PC-3 (cell line): ENCODE data around the gene PRXL2A. TPM values are rescaled to one million over a fixed set of nuclear protein-coding genes. Genes with fewer than 3 reads are reported as not detected.

Source experiments
- ATAC-seq: fragments of 200-7000 bp; cut with Tn5 transposase; 2 replicates; pipeline ENCODE4 v1.9.1; 2020; ENCODE audit warnings: mild to moderate bottlenecking, moderate library complexity
- BruUV-seq: library from RNA; stranded (reverse); fragments of 400-500 nt; replicated peaks from 2 replicates; lab custom pipeline; 2021; lab: Mats Ljungman, UMichigan
- CTCF ChIA-PET: fragments of 300-600 bp; sonication (Branson Sonifier 250); formaldehyde crosslinking; loops from one replicate; lab custom pipeline; 2022; ENCODE audit warnings: antibody characterized with exemption; lab: Charles Lee
- POLR2A ChIA-PET: fragments of 300-600 bp; sonication (Branson Sonifier 250); formaldehyde crosslinking; loops from one replicate; lab custom pipeline; 2022; ENCODE audit warnings: antibody characterized with exemption; ENCODE audit not compliant: unreplicated experiment; lab: Charles Lee
- DNase-seq: peaks from one replicate; pipeline ENCODE4 v3.0.0-alpha.2; 2015
- H2AFZ ChIP-seq: fragments of 300-600 bp; sonication (generic); 2 replicates; pipeline ENCODE4 v1.6.0; 2016; ENCODE audit warnings: antibody characterized with exemption, low read length
- H3F3A ChIP-seq: fragments of 300-600 bp; sonication (generic); one replicate; pipeline ENCODE4 v1.6.0; 2017; ENCODE audit warnings: antibody characterized with exemption, low read length, control low read depth, mild to moderate bottlenecking; ENCODE audit not compliant: unreplicated experiment
- H3K27ac ChIP-seq: fragments of 300-600 bp; sonication (generic); 2 replicates; pipeline ENCODE4 v1.5.1; 2016; ENCODE audit warnings: mild to moderate bottlenecking, low read length
- H3K27me3 ChIP-seq: fragments of 300-600 bp; sonication (generic); 2 replicates; pipeline ENCODE4 v1.6.1; 2016; ENCODE audit warnings: low read length, mixed read lengths
- H3K36me3 ChIP-seq: fragments of 300-600 bp; sonication (generic); 2 replicates; pipeline ENCODE4 v1.6.1; 2016; ENCODE audit warnings: low read depth, mixed run types, low read length, mixed read lengths
- H3K4me1 ChIP-seq: fragments of 300-600 bp; sonication (generic); 2 replicates; pipeline ENCODE4 v1.5.1; 2016; ENCODE audit warnings: low read length; ENCODE audit not compliant: insufficient read depth
- H3K4me2 ChIP-seq: fragments of 300-600 bp; sonication (generic); 2 replicates; pipeline ENCODE4 v1.6.0; 2016; ENCODE audit warnings: low read length
- H3K4me3 ChIP-seq: fragments of 300-600 bp; sonication (generic); 2 replicates; pipeline ENCODE4 v1.5.1; 2016; ENCODE audit warnings: mild to moderate bottlenecking, low read length, mixed read lengths
- H3K79me2 ChIP-seq: fragments of 300-600 bp; sonication (generic); 2 replicates; pipeline ENCODE4 v1.6.1; 2017; ENCODE audit warnings: low read length, mixed read lengths
- H3K9ac ChIP-seq: fragments of 300-600 bp; sonication (generic); 2 replicates; pipeline ENCODE4 v1.6.0; 2016; ENCODE audit warnings: mild to moderate bottlenecking, low read length
- H3K9me2 ChIP-seq: fragments of 300-600 bp; sonication (generic); replicated peaks from 2 replicates; pipeline ENCODE4 v1.6.1; 2016; ENCODE audit warnings: mixed run types, low read length, mixed read lengths
- H3K9me3 ChIP-seq: fragments of 300-600 bp; sonication (generic); 2 replicates; pipeline ENCODE4 v1.6.1; 2016; ENCODE audit warnings: low read length, mixed read lengths
- H4K20me1 ChIP-seq: fragments of 300-600 bp; sonication (generic); 2 replicates; pipeline ENCODE4 v1.6.1; 2016; ENCODE audit warnings: low read length, mixed read lengths
- EZH2 ChIP-seq: fragments of 300-600 bp; sonication (generic); IDR thresholded peaks from one replicate; pipeline ENCODE4 v1.6.1; 2017; ENCODE audit warnings: antibody characterized with exemption, mild to moderate bottlenecking, low read length; ENCODE audit not compliant: unreplicated experiment
- EZH2phosphoT487 ChIP-seq: fragments of 300-600 bp; sonication (generic); IDR thresholded peaks from 2 replicates; pipeline ENCODE4 v1.6.1; 2018; ENCODE audit warnings: mild to moderate bottlenecking, antibody characterized with exemption, low read length, borderline replicate concordance
- intact Hi-C: fragments of 100-400 bp; cut with micrococcal nuclease; formaldehyde crosslinking; loops from 2 replicates; pipeline ENCODE4 v1.9.0; 2023
- total RNA-seq: library from RNA; depleted of rRNA; stranded (reverse); fragments of >200 nt; gene quantifications from 2 replicates; pipeline ENCODE4 v1.2.3, GENCODE V29; 2014
- TF ChIP-seq, protein P1 (sequence below): fragments of 300-600 bp; sonication (generic); conservative IDR thresholded peaks from 2 replicates; pipeline ENCODE4 v1.5.1; 2017; ENCODE audit warnings: antibody characterized with exemption, low read depth, mild to moderate bottlenecking, low read length

PRXL2A gene
- total RNA-seq, 1 experiment from 2014 or later = not detected

DNA sequence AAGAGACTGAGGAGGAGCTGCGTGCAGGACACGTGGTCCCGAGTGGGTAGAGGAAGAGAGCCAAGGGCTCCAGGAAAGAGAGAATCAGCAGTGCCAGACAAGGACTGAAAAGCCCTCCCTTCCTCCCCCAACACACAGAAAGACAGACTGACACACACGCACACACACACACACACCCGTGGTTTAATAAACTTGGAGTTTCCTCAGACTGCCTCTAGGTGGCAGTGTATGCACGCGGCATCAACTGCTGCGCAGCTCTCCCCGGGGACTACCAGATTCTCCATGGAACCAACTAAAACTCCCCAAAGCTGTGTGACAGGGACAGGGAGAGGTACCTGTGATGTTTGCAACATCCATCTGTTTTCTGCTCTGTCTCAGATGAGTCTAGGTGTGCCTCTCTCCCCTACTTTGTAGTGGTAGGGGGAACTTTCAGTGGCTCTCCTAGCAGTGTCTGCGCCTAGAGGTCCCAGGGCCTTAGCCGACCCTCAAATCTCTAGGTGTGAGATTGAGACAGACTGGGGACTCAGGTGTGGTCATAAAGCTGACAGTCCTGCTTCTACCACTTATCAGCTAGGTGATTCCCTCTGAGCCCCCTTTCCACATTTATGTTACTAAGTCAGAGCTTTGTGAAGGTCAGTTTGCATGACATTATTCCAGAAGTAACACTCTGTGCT is 36.4 kb downstream of the PRXL2A start:
- H4K20me1 ChIP-seq = no peaks in the 10 kb centered on the region
- DNase-seq = no peak
- no peak overlapping the region for H3K9ac ChIP-seq
- H3K9me3 ChIP-seq = no peaks in the 10 kb centered on the region
- TF ChIP-seq, protein P1, sequence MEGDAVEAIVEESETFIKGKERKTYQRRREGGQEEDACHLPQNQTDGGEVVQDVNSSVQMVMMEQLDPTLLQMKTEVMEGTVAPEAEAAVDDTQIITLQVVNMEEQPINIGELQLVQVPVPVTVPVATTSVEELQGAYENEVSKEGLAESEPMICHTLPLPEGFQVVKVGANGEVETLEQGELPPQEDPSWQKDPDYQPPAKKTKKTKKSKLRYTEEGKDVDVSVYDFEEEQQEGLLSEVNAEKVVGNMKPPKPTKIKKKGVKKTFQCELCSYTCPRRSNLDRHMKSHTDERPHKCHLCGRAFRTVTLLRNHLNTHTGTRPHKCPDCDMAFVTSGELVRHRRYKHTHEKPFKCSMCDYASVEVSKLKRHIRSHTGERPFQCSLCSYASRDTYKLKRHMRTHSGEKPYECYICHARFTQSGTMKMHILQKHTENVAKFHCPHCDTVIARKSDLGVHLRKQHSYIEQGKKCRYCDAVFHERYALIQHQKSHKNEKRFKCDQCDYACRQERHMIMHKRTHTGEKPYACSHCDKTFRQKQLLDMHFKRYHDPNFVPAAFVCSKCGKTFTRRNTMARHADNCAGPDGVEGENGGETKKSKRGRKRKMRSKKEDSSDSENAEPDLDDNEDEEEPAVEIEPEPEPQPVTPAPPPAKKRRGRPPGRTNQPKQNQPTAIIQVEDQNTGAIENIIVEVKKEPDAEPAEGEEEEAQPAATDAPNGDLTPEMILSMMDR = no peak
- no peak for TF ChIP-seq EZH2
- no peak for TF ChIP-seq EZH2phosphoT487
- H3K4me1 ChIP-seq = no peaks in the 10 kb centered on the region
- ChIA-PET CTCF (no interaction called here), POLR2A (no interaction called here)
- no peak overlapping the region for H3K27ac ChIP-seq
- H3K4me2 ChIP-seq = no peak overlapping the region
- BruUV-seq = no TSS peak
- no peak overlapping the region for H3K4me3 ChIP-seq
- no peaks in the 10 kb centered on the region for H3K79me2 ChIP-seq
- H3K27me3 ChIP-seq = no peaks in the 10 kb centered on the region
- no peak overlapping the region for H2AFZ ChIP-seq
- no peak for ATAC-seq
- H3F3A ChIP-seq = no peaks in the 10 kb centered on the region
- intact Hi-C loops = no loop called here
- no peaks in the 10 kb centered on the region for H3K9me2 ChIP-seq
- H3K36me3 ChIP-seq = no peaks in the 10 kb centered on the region

DNA sequence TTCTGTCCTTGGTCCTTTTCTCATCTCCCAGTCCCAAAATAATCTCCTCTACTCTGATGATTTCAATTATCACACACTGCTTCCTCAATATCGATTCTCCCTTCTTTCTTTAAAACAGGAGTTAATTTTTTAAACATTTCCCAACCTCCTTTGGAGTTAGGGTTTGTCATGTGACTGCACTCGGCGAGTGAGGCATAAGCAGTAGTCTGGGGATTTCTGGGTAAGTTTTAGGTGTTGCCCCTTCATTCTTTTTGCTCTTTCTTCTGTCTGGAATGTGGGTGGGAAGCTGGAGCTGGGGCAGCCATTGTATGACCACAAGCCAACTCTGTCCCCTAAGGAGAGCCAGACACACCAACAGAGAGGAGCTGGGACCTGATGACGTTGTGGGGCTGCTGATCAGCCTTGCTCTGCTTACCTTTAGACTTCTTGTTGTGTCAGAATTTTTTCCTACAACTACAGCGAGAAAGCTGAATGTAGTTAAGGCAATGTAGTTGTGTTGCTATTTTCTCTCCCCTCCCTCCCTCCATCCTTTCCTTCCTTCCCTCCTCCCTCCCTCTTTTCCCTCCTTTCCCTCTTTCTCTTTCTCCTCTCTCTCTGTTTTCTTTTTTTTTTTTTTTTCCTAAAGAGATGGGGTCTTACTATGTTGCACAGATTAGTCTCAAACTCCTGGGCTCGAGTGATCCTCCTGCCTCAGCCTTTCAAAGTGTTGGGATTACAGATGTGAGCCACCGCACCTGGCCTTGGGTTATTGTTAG is 39.3 kb downstream of the PRXL2A start:
- no peaks in the 10 kb centered on the region for H3K79me2 ChIP-seq
- no peak overlapping the region for H3K4me2 ChIP-seq
- intact Hi-C loops = no loop called here
- no peaks in the 10 kb centered on the region for H3K27me3 ChIP-seq
- H2AFZ ChIP-seq = no peak overlapping the region
- no peaks in the 10 kb centered on the region for H3F3A ChIP-seq
- H3K4me3 ChIP-seq = no peak overlapping the region
- H3K36me3 ChIP-seq = no peaks in the 10 kb centered on the region
- ATAC-seq (no peak), DNase-seq (no peak)
- H3K9me2 ChIP-seq = no peaks in the 10 kb centered on the region
- H3K4me1 ChIP-seq = no peaks in the 10 kb centered on the region
- no peaks in the 10 kb centered on the region for H3K9me3 ChIP-seq
- ChIA-PET POLR2A (no interaction called here), CTCF (no interaction called here)
- no TSS peak for BruUV-seq
- no peaks in the 10 kb centered on the region for H4K20me1 ChIP-seq
- no peak overlapping the region for H3K27ac ChIP-seq
- TF ChIP-seq, protein P1 = no peak
- TF ChIP-seq EZH2phosphoT487 (no peak), EZH2 (no peak)
- H3K9ac ChIP-seq = no peak overlapping the region
